ENCODE measurements around the gene PRR20G. TPM values are rescaled to one million over a fixed set of nuclear protein-coding genes. Genes with fewer than 3 reads are reported as not detected.

Gene PRR20G
- total RNA-seq, 1 donor, result not detected

- DNase-seq (ENCODE audit: low read depth), result no peak
- H3K4me3 ChIP-seq (ENCODE audit: low read depth, low read length), result no peak overlapping the region
- TF ChIP-seq CTCF (IDR thresholded peaks at IDR 0.05; ENCODE audit: insufficient read depth, low read depth, low read length), result no peak
Observed at GRCh38 chr3:127260826-127261555, 26.9 kb downstream of the PRR20G start.

DNA sequence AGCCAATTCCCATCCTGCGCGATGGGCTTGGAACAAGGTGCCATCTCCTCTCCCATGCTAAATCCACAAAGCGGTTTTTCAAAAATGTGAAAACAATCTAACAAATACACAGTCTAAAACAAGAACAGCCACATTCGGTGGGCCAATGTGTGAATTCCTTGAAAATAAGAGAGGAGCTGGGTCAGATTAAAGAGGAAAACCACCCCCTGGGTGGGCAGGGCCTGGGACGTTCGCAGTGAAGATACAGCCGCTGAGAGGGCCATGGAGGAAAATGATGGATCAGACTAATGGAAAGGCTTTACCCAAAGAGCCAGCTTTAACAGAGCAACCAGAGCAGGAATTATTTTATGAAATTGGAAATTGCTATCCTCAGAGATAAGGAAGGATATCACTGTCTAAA is 27.4 kb downstream of the PRR20G start:
- no peak for DNase-seq (ENCODE audit: low read depth)
- no peak for TF ChIP-seq CTCF (IDR thresholded peaks at IDR 0.05; ENCODE audit: insufficient read depth, low read depth, low read length)
- no peak overlapping the region for H3K4me3 ChIP-seq (ENCODE audit: low read depth, low read length)

- DNase-seq (ENCODE audit: low read depth), result no peak
- no peak for TF ChIP-seq CTCF (IDR thresholded peaks at IDR 0.05; ENCODE audit: insufficient read depth, low read depth, low read length)
- no peak overlapping the region for H3K4me3 ChIP-seq (ENCODE audit: low read depth, low read length)
Observed at GRCh38 chr3:127259882-127260281, 28.0 kb downstream of the PRR20G start.

DNA sequence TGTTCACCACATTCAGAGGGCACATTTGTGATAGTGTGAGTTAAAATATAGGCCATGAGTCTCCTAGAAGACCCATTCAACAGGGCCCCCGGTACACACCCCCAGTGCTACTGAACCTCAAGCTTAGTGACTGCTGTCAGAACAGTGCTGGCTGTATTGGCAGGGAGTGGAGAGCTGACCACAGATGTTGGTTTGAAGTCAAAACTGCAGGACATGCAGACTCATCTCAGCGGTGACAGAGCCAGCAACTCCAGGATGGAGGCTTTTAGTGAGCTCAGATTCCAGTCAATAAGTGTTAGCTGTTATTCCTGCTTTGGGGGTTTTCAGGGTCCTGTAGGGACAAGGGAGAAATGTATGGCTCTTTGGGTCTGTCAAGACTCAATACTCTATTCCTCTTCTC is 29.1 kb downstream of the PRR20G start:
- H3K4me3 ChIP-seq (ENCODE audit: low read depth, low read length), result no peak overlapping the region
- DNase-seq (ENCODE audit: low read depth), result no peak
- no peak for TF ChIP-seq CTCF (IDR thresholded peaks at IDR 0.05; ENCODE audit: insufficient read depth, low read depth, low read length)

- TF ChIP-seq CTCF (IDR thresholded peaks at IDR 0.05; ENCODE audit: insufficient read depth, low read depth, low read length), result no peak
- no peak for DNase-seq (ENCODE audit: low read depth)
- H3K4me3 ChIP-seq (ENCODE audit: low read depth, low read length), result no peak overlapping the region
Observed at GRCh38 chr3:127257351-127257750, 30.5 kb downstream of the PRR20G start.

DNA sequence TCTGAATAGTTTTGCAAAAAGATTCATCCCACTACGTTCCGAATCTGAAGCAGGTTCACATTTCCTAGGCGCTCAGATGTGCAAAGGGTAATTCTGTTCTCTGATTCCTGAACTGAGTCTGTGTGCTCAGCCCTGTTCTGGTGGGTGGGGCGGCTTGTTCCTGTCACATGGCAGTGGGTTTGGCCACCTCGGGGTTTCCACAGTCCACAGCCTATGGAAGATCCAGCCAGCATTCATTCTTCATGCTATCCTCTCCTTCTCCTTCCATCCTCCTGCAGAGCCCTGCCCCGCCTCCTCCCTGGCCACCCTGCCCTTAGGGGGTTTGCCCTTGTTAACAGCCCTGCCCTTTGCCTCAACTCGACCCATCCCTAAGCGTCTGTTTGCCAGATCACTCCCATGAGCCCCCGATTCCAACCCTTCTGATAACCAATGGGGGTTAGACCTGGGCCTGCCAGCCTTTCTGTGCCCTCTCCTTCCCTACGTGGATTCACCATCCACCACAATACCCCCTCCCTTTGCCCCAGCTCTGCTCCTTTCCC is 31.0 kb downstream of the PRR20G start:
- H3K4me3 ChIP-seq (ENCODE audit: low read depth, low read length), result no peak overlapping the region
- DNase-seq (ENCODE audit: low read depth), result no peak
- TF ChIP-seq CTCF (IDR thresholded peaks at IDR 0.05; ENCODE audit: insufficient read depth, low read depth, low read length), result no peak

DNA sequence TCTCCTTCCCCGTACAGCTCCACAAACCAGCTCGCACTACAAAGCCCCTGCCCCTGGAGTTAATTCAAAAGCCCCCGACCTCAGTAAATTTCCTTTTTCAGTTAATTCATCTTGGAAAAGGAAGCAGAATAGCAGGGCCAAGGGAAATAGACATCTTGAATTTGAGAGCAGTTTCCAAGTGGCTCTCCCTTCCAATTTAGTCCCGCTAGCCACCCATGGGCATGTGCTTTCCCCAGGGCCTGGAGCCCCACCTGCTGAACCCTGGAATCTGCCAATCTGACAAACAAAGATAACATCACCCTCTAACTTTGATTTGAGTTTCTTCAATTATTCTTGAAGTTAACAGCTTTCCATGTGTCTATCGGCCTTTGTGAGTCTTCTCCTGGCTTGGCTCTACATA is 31.7 kb downstream of the PRR20G start:
- no peak overlapping the region for H3K4me3 ChIP-seq (ENCODE audit: low read depth, low read length)
- TF ChIP-seq CTCF (IDR thresholded peaks at IDR 0.05; ENCODE audit: insufficient read depth, low read depth, low read length), result no peak
- DNase-seq (ENCODE audit: low read depth), result no peak

Measured in fibroblast of villous mesenchyme (primary cell).